Activated CD8-positive, alpha-beta memory T cell treated with anti-CD3 and anti-CD28 coated beads, Interleukin-2, amount 50 U/mL, for 4 hours (primary cell): ENCODE data around the gene ASPG.
"Not testable (repeated sequence)": the region's sequence is repeated elsewhere in the genome, so short reads cannot be mapped to it uniquely, and the experiment has no call there.

Experiments
- DNase-seq: peaks from one replicate; pipeline ENCODE4 v3.0.0-alpha.2; 2020

The ASPG gene

DNA sequence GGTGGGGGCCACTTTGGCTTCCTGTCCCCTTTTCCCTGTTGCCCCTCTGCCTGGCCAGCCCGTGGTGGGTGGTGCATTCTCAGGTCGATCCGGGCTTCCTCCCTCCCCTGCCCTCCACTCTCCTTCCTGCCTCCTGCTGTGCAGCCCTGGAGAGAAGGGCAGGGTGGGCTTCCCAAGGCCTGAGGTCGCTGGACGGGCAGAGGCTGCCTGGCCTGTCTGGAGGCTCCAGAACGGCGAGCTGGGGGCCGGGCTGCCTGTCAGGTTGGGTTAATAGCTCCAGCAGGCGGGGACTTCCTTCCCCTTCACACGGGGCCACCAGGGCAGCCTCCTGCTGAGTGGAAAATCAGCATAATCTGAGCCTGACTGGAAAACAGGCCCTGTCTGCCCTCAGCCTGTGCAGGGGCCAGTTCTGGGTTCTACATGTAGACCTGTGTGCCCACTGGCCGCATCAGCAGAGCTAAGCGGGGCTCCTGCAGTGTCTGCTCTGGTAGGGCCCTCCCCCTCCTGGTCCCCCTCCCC lies 64.2 kb downstream of the ASPG start:
- DNase-seq, result no peak

DNA sequence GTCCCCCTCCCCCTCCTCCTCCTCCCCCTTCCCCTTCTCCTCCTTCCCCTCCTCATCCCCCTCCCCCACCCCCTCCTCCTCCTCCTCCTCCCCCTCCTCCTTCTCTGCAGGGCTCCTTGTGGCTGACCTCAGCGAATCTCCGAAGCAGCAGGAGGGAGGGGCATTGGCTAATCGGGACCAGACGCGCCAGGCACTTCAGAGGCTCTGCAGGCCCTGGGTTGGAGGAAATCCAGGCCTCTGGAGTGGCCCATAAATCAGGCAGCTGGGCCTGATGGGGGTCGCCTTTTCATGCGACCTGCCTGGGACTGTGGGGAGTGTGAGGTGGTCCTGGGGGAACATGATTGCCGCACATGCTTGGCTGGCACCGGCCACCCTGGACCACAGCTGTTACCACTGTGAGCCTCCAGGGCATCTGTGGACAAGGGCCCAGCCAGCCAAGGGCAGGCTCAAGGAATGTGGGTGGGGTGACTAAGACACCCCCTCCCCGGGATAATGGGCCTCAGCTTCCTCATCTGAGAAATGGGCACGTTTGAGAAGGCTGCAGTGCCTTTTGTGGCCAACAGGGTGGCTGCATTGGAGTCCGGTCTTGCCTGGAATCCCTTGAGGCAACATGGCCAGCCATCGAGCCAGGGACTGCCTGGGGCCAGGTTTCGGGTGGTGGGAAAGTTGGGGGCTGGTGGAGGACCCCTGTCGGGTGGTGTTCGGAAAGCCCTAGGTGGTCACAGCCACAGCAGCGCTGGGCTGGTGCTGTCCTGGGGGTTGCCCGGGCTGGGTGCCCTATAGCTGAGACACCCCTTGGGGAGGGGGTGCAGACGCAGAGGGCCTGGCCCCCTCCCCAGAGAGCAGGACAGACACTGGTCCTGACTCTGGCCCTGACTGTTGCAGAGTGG lies 64.9 kb downstream of the ASPG start:
- no peak for DNase-seq

DNA sequence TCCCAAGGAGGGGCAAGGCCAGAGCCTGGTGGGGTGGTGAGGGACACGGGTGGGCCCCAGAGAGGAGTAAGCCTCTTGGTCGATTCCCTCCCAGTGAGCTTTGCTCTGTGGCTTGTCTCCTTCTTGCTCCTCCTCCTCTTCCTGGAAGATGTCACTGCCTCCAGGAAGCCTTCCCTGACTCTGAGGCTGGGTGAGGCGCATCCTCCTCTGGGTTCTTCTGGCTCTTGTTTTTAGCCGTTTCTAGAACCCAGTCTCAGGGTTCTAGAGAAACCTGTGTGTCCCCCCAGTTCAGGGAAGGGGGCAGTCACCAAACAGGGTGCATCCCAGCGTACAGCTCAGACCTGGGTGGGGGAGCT lies 65.5 kb downstream of the ASPG start:
- DNase-seq, result no peak

DNA sequence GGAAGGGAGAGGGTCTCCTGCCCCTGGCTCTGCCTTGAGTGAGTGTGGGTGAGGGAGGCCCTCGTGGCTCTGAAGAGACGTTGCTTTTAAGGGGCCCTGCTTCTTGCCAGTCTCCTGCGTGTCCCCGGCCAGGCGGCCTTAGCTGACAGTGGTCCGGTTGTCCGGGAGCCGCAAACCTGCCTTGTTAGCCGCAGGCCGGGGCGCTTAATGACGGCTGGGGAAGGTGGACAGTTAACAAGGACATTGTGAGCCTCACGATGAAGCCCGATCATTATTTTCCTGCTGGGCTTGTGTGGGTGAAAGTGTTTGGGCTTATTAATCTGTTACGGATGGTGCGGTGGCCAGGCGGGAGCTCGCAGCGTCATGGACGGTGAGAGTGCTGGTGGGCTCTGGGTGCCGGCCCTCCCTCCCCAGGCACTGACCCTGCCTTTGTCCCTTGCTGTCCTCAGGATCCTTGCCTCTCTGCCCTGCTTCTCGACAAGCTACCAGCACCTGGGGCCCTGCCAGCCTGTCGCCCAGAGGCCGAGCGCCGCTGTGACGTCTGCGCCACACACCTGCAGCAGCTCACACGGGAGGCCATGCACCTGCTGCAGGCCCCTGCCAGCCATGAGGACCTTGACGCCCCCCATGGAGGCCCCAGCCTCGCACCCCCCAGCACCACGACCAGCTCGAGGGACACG lies 66.2 kb downstream of the ASPG start:
- DNase-seq, result no peak

GRCh38 chr14:104152246-104152575 lies 66.7 kb downstream of the ASPG start:
- DNase-seq, result no peak

- no peak for DNase-seq
Observed at GRCh38 chr14:104152686-104153393, 67.3 kb downstream of the ASPG start.

- not testable (repeated sequence) for DNase-seq
Observed at GRCh38 chr14:104153394-104153755, 67.9 kb downstream of the ASPG start.

- DNase-seq, result no peak
Observed at GRCh38 chr14:104154246-104154645, 68.7 kb downstream of the ASPG start.

- no peak for DNase-seq
Observed at GRCh38 chr14:104155513-104155912, 70.0 kb downstream of the ASPG start.

GRCh38 chr14:104156142-104156541 lies 70.6 kb downstream of the ASPG start:
- DNase-seq, result no peak

DNA sequence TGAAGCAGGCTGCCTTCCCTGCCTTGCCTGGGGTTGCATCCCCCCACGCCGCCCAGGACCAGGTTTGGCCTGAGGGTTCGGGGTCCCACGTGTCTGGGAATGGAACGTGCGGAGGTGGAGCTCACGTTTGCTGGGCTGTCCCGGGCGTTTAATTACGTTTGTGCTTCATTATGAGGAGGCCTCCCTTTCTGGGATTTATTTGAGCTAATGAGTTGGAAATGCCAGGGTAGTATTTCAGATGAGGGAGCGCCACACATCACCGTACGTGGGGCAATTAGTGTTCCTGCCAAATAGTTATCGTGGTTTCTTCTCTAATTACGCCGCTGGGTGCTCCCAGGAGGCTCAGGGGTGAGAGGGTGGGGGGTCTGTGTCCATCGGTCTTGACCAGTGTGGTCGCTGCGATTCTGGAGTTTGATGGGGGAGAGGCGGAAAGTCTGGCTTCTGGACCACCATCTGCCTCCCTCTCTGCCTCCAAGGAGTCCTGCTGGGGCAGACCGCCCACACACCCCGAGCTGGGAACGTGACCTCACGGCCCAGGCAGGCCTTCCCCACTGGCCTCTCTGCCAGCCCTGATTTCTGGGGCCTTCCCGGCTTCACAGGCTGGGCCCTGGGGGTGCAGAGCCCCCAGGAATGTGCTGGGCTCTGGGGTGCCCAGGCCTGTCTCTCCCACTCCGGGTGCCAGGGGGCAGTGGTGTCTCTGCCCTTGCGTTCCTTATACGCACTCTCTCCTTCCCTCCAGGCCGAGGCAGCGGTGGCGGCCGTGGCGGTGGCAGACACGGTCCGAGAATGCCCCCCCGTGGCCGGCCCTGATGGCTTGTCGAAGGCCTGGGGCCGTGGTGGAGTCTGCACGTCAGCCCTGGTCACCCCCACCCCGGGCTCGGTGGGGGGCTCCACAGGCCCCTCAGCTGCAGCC lies 71.8 kb downstream of the ASPG start:
- no peak for DNase-seq

GRCh38 chr14:104158827-104159798 lies 73.6 kb downstream of the ASPG start:
- no peak for DNase-seq

DNA sequence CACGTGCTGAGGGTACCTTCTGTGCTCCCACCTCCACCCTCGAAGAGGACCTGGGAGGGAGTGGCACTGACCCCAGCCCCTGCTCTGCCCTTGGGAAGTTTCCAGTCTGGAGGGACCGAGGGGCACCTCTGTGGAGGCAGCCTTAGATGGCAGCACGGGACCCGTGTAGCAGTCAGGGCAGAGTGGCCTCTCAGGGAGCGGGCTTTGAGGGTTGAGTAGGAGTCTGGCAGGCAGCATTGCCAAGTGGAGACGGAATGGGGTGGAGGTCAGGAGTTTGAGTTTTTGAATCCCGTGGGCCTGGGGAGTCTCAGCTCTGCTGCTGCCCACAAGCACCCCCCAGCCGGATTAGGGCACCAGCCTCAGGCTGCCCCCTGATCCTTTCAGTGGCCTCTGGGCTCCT lies 74.5 kb downstream of the ASPG start:
- DNase-seq, result no peak

- no peak for DNase-seq
Observed at GRCh38 chr14:104161602-104162367, 76.3 kb downstream of the ASPG start.

GRCh38 chr14:104162495-104162894 lies 77.0 kb downstream of the ASPG start:
- DNase-seq, result no peak

DNA sequence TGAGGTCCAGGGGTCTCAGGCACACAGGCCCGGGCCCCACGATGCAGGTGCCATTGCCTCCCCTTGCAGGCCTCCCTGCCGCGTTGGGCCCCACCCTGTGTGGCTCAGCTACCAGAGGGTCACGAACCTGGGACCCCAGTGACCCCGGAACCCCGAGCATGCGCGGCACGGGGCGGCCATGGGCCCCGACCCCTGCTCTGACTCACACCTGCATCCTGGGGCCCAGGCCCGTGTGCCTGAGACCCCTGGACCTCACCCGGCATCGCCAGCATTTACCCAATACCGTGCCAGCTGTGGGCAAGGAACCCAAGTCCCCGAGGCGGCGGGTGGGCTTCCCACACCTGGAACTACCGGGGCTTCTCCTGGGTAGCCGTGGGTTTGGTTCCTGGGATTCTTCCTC lies 78.0 kb downstream of the ASPG start:
- no peak for DNase-seq

DNA sequence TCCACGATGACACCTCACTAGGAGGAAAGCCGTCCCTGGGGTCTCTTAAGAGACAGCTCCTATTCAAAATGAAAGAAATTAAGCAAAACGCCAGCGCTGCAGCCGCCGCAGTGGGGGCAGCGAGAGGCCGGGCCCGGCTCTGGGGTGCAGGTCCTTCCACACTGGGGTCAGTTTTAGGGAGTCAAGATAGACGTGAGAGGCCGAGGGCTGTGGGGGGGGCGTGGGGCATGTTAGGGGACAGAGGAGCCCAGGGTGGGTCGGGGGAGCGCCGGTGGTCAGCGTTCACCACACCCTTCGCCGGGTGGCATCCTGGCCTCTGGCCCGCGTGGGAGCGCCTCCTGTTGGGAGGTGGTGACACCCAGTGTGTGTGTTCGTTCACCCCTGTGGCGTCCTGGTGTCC lies 78.5 kb downstream of the ASPG start:
- DNase-seq, result no peak

DNA sequence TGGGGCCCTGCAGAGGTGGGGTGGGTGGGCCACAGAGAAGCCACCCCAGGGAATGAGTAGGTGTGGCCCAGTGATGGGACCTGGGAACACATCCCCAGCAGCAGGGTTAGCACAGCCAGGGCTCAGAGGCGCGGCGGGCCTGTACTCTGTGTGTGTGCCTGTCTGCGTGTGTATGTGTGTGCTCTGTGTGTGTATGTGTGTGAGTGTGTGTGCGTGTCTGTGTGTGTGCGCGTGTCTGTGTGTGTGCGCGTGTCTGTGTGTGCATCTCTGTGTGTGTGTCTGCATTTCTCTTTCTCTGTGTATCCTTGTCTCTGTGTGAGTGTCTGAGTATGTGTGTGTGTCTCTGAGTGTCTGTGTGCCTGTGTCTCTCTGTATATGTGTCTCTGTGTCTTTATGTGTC lies 79.0 kb downstream of the ASPG start:
- no peak for DNase-seq
